GM12801 (cell line): ENCODE data around the gene XRN2.

Source experiments
- TF ChIP-seq, protein P1 (sequence below): IDR thresholded peaks from one replicate; pipeline ENCODE4 v1.5.1; 2011; ENCODE audit warnings: control low read depth; ENCODE audit not compliant: insufficient read length; ENCODE audit errors: extremely low read depth

Gene XRN2

GRCh38 chr20:21437816-21438215, 134.7 kb downstream of the XRN2 start:
- TF ChIP-seq, protein P1, sequence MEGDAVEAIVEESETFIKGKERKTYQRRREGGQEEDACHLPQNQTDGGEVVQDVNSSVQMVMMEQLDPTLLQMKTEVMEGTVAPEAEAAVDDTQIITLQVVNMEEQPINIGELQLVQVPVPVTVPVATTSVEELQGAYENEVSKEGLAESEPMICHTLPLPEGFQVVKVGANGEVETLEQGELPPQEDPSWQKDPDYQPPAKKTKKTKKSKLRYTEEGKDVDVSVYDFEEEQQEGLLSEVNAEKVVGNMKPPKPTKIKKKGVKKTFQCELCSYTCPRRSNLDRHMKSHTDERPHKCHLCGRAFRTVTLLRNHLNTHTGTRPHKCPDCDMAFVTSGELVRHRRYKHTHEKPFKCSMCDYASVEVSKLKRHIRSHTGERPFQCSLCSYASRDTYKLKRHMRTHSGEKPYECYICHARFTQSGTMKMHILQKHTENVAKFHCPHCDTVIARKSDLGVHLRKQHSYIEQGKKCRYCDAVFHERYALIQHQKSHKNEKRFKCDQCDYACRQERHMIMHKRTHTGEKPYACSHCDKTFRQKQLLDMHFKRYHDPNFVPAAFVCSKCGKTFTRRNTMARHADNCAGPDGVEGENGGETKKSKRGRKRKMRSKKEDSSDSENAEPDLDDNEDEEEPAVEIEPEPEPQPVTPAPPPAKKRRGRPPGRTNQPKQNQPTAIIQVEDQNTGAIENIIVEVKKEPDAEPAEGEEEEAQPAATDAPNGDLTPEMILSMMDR, result no peak
